Measurements from ENCODE around the gene AGTRAP.

Gene AGTRAP

DNA sequence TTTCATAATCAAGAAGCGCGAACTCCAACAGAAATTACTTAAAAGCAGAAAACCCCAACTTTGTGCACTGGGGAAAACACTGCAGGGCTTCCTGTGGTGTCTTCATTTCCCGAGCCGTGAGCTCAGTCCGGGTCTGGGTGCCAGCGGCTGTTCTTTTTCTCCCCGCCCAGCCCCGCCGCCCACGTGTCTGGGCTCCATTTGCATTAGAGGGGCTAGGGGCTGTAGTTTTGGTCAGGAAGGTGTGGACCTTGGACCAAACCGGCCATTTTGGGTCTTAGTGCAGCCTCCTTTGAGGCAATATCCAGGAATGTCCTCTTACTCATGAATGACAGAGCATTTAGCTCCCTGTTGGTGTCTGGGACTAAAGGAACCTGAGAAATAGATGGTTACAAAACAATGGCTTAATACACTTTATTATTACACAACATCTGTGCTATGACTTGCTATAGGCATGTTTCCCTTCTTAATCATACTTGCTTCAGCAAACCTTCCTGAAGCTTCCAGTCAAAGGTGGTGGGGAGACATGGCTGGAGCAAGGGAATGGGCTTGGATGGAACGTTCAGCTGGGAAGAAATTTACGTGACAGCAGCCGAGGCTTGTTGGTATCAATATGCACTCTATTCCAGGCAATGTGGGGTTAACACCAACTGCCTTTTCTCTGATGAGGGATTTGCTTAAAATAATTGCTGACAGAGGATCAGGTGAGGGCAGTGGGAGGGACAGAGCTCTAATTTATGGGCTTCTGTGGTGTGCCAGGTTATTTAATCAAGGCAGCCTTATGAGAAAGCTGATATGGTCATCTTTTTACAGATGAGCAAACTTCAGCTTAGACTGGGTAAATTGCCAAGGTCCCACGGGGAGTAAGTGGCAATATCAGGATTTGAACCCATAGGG is 1.1 kb downstream of the AGTRAP start:
- DNase-seq (ENCODE audit: low read depth), result peak; percentile 74

DNA sequence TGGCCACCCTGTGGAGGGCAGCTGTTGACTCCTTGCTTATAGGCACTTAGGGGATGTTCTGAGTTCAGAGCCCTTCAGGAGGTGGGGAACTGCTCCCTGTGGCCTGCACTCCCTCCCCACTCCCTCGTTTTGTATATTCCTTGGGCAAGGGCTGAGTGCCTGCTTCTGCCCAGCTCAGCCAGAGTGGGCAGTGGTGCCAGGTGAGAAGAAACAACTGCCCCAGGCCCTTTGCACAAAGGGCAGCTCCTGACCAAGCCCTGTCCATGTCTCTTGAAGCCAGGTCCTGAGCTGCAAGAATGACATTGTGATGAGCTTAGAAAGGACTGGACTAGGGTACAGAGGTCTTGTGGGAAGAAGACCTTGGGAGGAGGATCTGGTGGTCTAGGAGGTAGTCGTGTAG is 2.2 kb downstream of the AGTRAP start:
- DNase-seq (ENCODE audit: low read depth), result no peak

GRCh38 chr1:11738783-11739182 is 2.8 kb downstream of the AGTRAP start:
- no peak for DNase-seq (ENCODE audit: low read depth)

DNA sequence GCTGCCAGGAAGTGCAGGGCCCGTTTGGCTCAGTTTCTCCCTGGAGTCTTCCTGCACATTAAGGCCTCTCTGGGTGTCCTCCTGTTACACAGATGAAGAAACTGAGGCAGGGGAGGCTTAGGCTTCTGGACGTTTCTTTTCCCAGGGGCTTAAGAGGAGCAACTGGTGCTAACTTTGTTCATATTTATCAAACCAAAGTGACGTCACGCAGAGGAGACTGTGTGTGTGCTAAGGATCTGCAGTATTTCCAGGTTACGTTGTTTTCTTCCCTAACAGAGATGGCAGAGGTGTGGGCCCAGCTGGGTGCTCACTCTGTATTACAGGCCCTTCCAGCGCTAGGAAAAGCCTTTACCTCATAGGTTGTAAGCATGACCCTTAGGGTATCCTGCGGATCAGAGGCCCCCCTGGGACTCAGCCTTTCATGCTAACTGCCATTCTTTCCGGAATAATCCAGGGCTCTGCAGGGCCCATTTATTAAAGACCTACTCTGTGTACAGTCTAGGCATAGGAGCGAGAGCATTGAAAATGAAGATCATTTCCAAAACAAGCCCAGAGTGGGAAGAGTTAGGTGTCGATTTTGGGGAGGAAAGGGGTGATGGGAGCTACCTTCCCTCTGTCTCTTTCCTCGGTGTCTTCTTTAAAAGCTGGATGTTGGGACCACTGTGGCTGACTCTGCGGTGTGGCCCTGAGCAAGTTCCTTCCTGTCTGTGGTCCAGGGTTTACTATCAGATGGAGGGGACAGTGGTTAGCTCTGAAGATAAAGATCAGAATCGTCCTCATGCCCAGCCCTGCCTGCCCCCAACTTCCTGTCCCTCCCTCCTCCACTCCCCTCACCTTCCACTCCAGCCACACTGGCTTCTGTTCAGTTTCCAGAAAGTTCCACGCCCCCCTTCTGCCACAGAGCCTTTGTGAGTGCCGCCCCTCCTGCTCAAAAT is 4.6 kb downstream of the AGTRAP start:
- DNase-seq (ENCODE audit: low read depth), result peak; percentile 19

DNA sequence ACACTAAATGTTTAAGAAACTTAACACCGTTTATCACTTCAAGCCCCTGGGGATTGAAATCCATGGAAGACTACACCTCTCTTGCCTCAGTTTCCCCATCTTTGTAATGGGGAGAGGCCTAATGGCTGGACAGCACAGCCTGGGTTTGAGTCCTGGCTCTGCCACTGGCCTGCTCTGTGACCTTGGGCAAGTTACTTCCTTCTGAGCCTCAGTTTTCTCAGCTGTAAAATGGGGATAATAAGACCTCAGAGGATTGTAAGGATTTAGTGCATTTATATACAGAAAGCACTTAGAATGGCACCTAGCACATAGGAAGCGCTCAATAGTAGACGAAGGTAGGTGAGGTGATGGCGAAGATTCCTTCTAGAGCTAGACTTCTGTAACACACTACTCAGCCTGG is 5.5 kb downstream of the AGTRAP start:
- DNase-seq (ENCODE audit: low read depth), result no peak

DNA sequence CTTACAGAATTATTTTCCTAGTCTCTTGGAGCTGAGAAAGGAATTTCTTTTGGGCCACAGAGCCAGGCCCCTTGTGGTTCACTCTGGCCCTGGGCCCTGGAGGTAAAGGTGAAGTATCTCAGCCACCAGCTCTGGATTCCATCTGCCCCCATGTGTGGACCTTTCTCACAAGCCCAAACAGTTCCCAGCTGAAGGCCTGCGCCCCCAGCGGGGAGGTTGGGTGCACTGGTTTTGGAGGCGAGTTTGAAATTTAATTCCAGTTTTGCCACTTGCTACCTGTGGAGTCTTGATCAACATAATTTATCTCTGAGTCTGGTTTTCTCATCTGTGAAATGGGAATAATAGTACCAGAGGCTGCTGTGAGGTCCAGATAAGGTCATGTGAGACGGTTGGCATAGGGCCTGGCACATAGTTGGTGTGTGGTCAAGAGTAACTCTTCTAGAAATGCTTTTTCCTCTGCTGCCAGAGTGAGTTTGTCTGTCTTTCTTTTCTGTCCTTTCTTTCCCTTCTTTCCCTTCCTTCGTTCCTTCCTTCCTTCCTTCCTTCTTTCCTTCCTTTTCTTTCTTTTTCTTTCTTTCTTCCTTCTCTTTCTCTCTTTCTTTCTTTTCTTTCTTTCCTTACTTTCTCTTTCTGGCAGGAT is 6.1 kb downstream of the AGTRAP start:
- no peak for DNase-seq (ENCODE audit: low read depth)

- no peak for DNase-seq (ENCODE audit: low read depth)
Observed at GRCh38 chr1:11744287-11744686, 8.4 kb downstream of the AGTRAP start.

- no peak for DNase-seq (ENCODE audit: low read depth)
Observed at GRCh38 chr1:11746092-11746491, 10.2 kb downstream of the AGTRAP start.

DNA sequence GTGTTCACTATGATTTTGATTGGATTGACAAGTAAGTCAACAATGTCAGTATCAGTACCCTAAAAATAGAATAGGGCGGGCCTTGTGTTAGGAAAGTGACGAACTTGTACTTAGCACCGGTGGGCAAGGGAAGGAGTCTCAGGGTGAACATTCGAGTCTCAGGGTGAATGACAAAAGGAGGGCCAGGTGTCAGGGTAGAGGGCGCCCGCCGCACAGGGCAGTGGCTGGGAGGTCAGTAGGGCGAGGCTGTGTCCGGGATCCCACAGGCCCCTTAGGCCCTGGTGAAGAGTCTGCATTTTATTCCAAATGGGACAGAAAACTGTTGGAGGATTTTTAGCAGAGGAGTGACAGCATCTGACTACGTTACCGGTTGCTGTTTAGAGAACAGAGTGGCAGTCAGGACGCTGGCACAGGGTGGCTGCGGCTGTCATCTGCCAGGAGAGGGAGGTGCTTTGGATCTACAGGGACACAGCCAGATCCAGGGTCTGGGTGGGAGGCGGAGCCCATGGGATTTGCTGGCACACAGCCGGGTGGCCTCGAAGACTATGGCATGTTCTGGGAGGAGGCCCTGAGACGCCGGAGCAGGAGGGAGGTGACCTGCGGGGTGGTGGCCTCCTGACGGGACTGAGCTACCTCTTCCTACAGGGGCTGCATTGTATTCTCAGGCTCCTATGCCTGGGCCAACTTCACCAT is 11.0 kb downstream of the AGTRAP start:
- no peak for DNase-seq (ENCODE audit: low read depth)

GRCh38 chr1:11748294-11749202 is 12.6 kb downstream of the AGTRAP start:
- DNase-seq (ENCODE audit: low read depth), result no peak

DNA sequence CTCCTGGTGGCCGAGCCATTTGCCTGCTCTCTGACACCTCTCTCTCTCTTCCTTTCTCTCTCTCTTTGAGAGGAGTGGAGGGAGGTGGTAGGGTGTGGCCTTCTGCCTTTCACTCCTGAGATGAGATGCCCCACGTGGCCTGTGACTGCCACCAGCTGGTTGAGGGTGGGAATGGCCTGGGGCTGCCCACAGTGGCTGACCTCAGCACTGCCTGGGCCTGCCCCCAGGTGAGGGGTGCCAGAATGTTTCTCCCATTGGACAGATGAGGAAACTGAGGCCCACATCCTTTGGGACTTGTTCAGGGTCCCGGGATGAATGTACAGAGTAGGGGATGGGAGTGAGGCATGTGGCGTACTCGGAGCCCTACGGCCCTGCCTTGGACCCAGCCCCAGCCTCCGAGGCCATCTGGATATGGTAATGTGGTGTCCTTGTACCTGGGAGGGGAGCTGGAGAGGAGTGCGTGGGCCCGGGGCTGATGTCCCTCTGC is 13.3 kb downstream of the AGTRAP start:
- DNase-seq (ENCODE audit: low read depth), result peak; percentile 40

DNA sequence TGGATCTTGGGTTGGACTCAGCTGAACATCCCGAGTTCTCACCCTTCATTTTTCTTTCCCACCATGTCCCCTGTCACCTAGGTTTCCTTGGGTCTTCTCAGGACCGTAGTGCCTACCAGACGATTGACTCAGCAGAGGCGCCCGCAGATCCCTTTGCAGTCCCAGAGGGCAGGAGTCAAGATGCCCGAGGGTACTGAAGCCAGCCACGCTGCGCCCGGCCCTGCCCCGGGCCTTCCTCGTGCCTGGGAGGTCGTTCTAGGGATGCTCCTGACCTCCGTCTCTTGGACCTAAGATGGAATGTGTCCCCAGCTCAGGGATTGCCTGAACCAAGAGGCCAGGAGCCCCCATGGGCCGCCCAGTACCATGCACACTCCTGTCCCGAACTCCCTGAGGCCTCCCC is 14.1 kb downstream of the AGTRAP start:
- no peak for DNase-seq (ENCODE audit: low read depth)

DNA sequence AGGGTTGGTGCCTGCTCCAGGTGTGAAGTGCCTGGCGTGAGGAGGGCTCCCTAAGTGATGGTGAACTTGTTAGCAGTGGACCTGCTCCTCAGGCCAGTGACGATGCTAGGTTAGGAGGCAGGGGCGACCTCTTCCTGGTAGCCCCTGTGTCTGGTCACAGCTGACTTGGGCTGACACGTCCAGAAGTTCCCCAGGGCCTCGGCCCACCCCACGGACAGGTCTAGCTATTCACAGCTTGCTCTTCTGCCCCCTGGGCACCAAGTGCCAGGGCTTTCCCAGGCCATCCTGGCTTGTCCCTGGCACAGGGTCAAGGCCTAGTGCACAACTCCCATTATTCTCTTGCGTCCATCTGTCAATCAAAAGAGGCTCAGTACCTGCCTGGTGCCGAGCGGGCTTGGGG is 15.2 kb downstream of the AGTRAP start:
- DNase-seq (ENCODE audit: low read depth), result no peak

DNA sequence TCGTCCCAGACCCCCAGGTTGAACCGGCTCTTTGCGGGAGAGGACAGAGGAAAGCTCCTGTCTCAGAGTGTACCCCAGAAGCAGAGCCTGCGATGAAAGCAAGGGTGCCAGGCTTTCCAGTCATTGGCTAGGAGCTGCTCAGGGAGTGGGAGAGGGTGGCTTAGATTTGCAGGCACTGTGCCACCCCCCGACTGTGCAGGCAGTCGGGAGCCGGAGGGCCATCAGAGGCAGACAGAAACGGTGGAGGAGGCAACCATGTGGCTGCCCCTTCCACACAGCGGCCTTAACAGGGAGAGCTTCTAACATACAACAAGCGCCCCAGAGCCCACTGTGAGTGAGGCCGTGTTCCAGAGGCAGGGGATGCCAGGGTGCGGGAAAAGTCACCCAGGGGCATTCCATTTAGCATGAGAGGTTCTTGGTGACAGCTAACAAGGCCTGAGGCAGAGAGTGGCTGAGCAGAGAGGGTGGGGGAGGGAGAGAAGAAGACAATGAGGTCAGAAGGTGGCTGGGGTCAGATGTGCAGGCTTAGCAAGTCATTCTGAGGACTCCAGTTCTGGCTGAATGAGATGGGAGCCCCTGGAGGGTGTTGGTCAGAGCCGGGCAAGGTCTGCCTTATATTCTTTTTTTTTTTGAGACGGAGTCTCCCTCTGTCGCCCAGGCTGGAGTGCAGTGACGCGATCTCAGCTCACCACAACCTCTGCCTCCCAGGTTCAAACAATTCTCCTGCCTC is 16.6 kb downstream of the AGTRAP start:
- peak; percentile 13 for DNase-seq (ENCODE audit: low read depth)

DNA sequence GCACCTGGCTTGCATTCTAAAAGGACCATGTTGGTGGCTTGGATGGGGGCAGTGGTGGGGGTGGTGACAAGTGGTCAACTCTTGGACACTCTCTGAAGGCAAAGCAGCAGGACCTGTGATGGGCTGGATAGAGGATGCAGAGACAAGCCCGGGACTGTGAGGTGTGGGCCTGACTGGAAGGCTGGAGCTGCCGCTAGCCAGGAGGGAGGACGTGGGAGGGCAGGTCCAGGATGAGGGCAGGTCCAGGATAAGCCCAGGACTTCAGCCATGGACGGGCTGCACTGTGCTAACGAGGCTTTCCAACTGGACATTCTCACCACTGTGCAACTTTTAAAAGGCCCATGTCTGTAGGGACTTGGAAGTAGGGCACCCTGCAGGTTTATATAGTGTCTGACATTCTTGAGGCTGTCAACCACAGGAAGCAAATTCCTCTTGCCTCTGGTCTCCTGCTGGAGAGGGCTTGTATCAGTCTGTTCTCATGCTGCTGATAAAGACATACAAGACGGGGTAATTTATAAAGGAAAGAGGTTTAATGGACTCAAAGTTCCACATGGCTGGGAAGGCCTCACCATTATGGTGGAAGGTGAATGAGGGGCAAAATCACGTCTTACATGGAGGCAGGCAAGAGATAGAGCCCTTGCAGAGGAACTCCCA is 17.7 kb downstream of the AGTRAP start:
- peak; percentile 69 for DNase-seq (ENCODE audit: low read depth)

GRCh38 chr1:11757047-11757446 is 21.1 kb downstream of the AGTRAP start:
- DNase-seq (ENCODE audit: low read depth), result no peak

- DNase-seq (ENCODE audit: low read depth), result no peak
Observed at GRCh38 chr1:11759791-11760190, 23.9 kb downstream of the AGTRAP start.

DNA sequence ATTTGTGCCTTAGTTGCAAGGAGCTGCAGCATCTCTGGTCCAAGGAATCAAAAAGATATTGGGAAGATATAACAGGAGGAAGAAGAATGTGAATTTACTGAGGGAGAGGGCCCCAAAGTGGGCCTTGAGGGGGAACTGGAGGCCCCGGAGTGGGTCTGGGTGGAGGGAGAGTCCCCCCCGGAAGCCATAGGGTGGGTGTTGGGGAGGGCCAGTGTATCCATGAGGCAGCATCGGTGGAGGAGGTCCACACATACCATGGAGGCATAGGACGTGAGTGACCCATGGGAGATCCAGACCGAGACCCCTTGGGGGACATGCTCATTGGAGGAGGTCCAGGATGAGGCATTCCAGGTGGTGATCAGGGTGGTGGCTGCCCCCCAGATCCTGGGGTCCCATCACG is 25.3 kb downstream of the AGTRAP start:
- DNase-seq (ENCODE audit: low read depth), result no peak

GRCh38 chr1:11761988-11762406 is 26.1 kb downstream of the AGTRAP start, which contains the start of gene C1orf167:
Gene C1orf167, plus strand, starts transcription at chr1:11762193. Its CDS starts 2,208 bp downstream, at chr1:11764401.
- DNase-seq (ENCODE audit: low read depth), result no peak

All from EH (cell line).